WERI-Rb-1 (cell line): ENCODE results near the gene TMC7.
A peak's percentile ranks its signal among the peaks of the same experiment; 100 is the strongest.

Source experiments
- DNase-seq: peaks from one replicate; pipeline ENCODE4 v3.0.0-alpha.2; 2020
- H3K27ac ChIP-seq: fragments of 250-450 bp; sonication (Bioruptor Pico); 2 replicates; pipeline ENCODE4 v1.5.1; 2020; ENCODE audit warnings: mild to moderate bottlenecking, moderate library complexity
- H3K27me3 ChIP-seq: fragments of 250-450 bp; sonication (Bioruptor Pico); 2 replicates; pipeline ENCODE4 v1.5.1; 2021; ENCODE audit warnings: mild to moderate bottlenecking, low read depth, moderate library complexity; ENCODE audit not compliant: insufficient read depth, severe bottlenecking
- H3K36me3 ChIP-seq: fragments of 250-450 bp; sonication (Bioruptor Pico); 2 replicates; pipeline ENCODE4 v1.5.1; 2020; ENCODE audit warnings: mild to moderate bottlenecking, moderate library complexity
- H3K4me3 ChIP-seq: 2 replicates; pipeline ENCODE4 v1.5.1; 2011; ENCODE audit warnings: low read depth, mild to moderate bottlenecking, control low read depth, low read length
- H3K9me3 ChIP-seq: fragments of 250-450 bp; sonication (Bioruptor Pico); 2 replicates; pipeline ENCODE4 v1.5.1; 2021; ENCODE audit warnings: mild to moderate bottlenecking, moderate library complexity; ENCODE audit not compliant: severe bottlenecking
- CTCF ChIP-seq: IDR thresholded peaks from 2 replicates; pipeline ENCODE4 v1.5.1; 2011; ENCODE audit warnings: low read depth, mild to moderate bottlenecking, control low read depth, inconsistent platforms, low read length

TMC7 gene

GRCh38 chr16:18958621-18959029, 25.1 kb upstream of the TMC7 start:
- H3K27ac ChIP-seq, result peak overlapping the region; percentile 80
- H3K9me3 ChIP-seq, result no peaks in the 10 kb centered on the region
- H3K4me3 ChIP-seq, result no peak overlapping the region
- H3K27me3 ChIP-seq, result no peaks in the 10 kb centered on the region
- H3K36me3 ChIP-seq, result no peaks in the 10 kb centered on the region
- TF ChIP-seq CTCF, result no peak
- peak; percentile 19 for DNase-seq

GRCh38 chr16:18959031-18959505, 24.7 kb upstream of the TMC7 start:
- H3K4me3 ChIP-seq, result no peak overlapping the region
- no peaks in the 10 kb centered on the region for H3K36me3 ChIP-seq
- no peaks in the 10 kb centered on the region for H3K27me3 ChIP-seq
- peak overlapping the region; percentile 80 for H3K27ac ChIP-seq
- peak; percentile 44 for DNase-seq
- TF ChIP-seq CTCF, result no peak
- no peaks in the 10 kb centered on the region for H3K9me3 ChIP-seq

- H3K36me3 ChIP-seq, result no peaks in the 10 kb centered on the region
- H3K27me3 ChIP-seq, result no peaks in the 10 kb centered on the region
- H3K4me3 ChIP-seq, result no peak overlapping the region
- H3K27ac ChIP-seq, result no peak overlapping the region
- no peaks in the 10 kb centered on the region for H3K9me3 ChIP-seq
- peak; percentile 13 for DNase-seq
- no peak for TF ChIP-seq CTCF
Observed at GRCh38 chr16:18965555-18965954, 18.2 kb upstream of the TMC7 start.

- Histone ChIP-seq H3K9me3 (no peaks in the 10 kb centered on the region), H3K4me3 (no peak overlapping the region), H3K36me3 (no peaks in the 10 kb centered on the region), H3K27me3 (no peaks in the 10 kb centered on the region), H3K27ac (no peak overlapping the region)
- TF ChIP-seq CTCF, result no peak
- no peak for DNase-seq
Observed at GRCh38 chr16:18966791-18967190, 16.9 kb upstream of the TMC7 start.

- Histone ChIP-seq H3K27ac (no peak overlapping the region), H3K36me3 (no peaks in the 10 kb centered on the region), H3K27me3 (no peaks in the 10 kb centered on the region), H3K9me3 (no peaks in the 10 kb centered on the region), H3K4me3 (peak overlapping the region; percentile 29)
- TF ChIP-seq CTCF, result peak; percentile 85
- DNase-seq, result peak; percentile 88
Observed at GRCh38 chr16:18969050-18969854, 14.5 kb upstream of the TMC7 start.
